Fibroblast of lung (primary cell): Measurements from ENCODE around the gene TTLL11. TPM values are rescaled to one million over a fixed set of nuclear protein-coding genes. Genes with fewer than 3 reads are reported as not detected.

Source experiments
- DNase-seq, 2 donors: peaks; one replicate each; pipeline versions ENCODE4 v3.0.0 to v3.0.0-alpha.2; 2010; ENCODE audit warnings: low read depth in 2 of 2
- H2AFZ ChIP-seq: 2 replicates; pipeline ENCODE4 v1.5.1; 2012; ENCODE audit warnings: low read length, control low read depth, inconsistent platforms
- H3K27ac ChIP-seq: 2 replicates; pipeline ENCODE4 v1.5.1; 2011; ENCODE audit warnings: low read length, control low read depth; ENCODE audit not compliant: insufficient read depth
- H3K27me3 ChIP-seq: 2 replicates; pipeline ENCODE4 v1.5.1; 2011; ENCODE audit warnings: mild to moderate bottlenecking, low read length; ENCODE audit not compliant: control insufficient read depth, insufficient read depth
- H3K36me3 ChIP-seq: 2 replicates; pipeline ENCODE4 v1.5.1; 2011; ENCODE audit warnings: low read length; ENCODE audit not compliant: control insufficient read depth, insufficient read depth
- H3K4me1 ChIP-seq: 2 replicates; pipeline ENCODE4 v1.5.1; 2011; ENCODE audit warnings: low read length; ENCODE audit not compliant: control insufficient read depth, insufficient read depth; ENCODE audit errors: extremely low read depth
- H3K4me2 ChIP-seq: 2 replicates; pipeline ENCODE4 v1.5.1; 2011; ENCODE audit warnings: low read length, control low read depth; ENCODE audit not compliant: insufficient read depth; ENCODE audit errors: extremely low read depth
- H3K4me3 ChIP-seq, 4 experiments: fragments of 200-600 bp in 1 of 4; sonication (generic) in 1 of 4; replicated peaks in 1 of 4; 2 replicates each; pipeline ENCODE4 v1.5.1; 2011 to 2016; ENCODE audit warnings: low read length in 4 of 4, low read depth in 3 of 4, mild to moderate bottlenecking in 3 of 4, control low read depth in 2 of 4, inconsistent platforms in 1 of 4, mixed read lengths in 1 of 4; ENCODE audit not compliant: insufficient read depth in 1 of 4; ENCODE audit errors: control extremely low read depth in 1 of 4
- H3K79me2 ChIP-seq: 2 replicates; pipeline ENCODE4 v1.5.1; 2012; ENCODE audit warnings: mild to moderate bottlenecking, low read length, inconsistent platforms; ENCODE audit not compliant: control insufficient read depth, insufficient read depth
- H3K9ac ChIP-seq: 2 replicates; pipeline ENCODE4 v1.5.1; 2011; ENCODE audit warnings: mild to moderate bottlenecking, low read length, control low read depth; ENCODE audit not compliant: insufficient read depth
- H3K9me3 ChIP-seq: 2 replicates; pipeline ENCODE4 v1.5.1; 2012; ENCODE audit warnings: low read depth, low read length; ENCODE audit not compliant: control insufficient read depth, insufficient read depth
- H4K20me1 ChIP-seq: 2 replicates; pipeline ENCODE4 v1.5.1; 2011; ENCODE audit warnings: low read length; ENCODE audit not compliant: control insufficient read depth, insufficient read depth; ENCODE audit errors: extremely low read depth
- CTCF ChIP-seq, 2 donors: IDR thresholded peaks in 1 of 2; conservative IDR thresholded peaks in 1 of 2; 1 replicate in 1 of 2; 2 replicates in 1 of 2; pipeline ENCODE4 v1.5.1; 2011 to 2012; ENCODE audit warnings: low read length in 2 of 2, control low read depth in 1 of 2, inconsistent platforms in 1 of 2, low read depth in 1 of 2, mild to moderate bottlenecking in 1 of 2
- EZH2 ChIP-seq: IDR thresholded peaks from 2 replicates; pipeline ENCODE4 v1.5.1; 2012; ENCODE audit warnings: low read length, control low read depth, mild to moderate bottlenecking; ENCODE audit errors: missing control alignments
- polyA plus RNA-seq, 2 donors: library from polyadenylated mRNA; depleted of rRNA in 1 of 2; stranded (reverse) in 1 of 2; unstranded in 1 of 2; fragments of >200 nt; gene quantifications; 2 replicates each; pipeline ENCODE4 v1.2.1, GENCODE V29; 2011 to 2012; ENCODE audit warnings: missing spikeins in 1 of 2
- total RNA-seq: library from RNA; depleted of rRNA; stranded (reverse); fragments of >200 nt; gene quantifications from 2 replicates; pipeline ENCODE4 v1.2.1, GENCODE V29; 2014

TTLL11 gene
- total and polyA plus RNA-seq, 2 donors (not counting 1 experiment from before 2014, with no cell fraction given): 3.9 to 4.8 TPM

- no peaks in the 10 kb centered on the region for H3K27me3 ChIP-seq
- no peak for DNase-seq
Observed at GRCh38 chr9:121943463-121943862, 149.6 kb downstream of the TTLL11 start.

GRCh38 chr9:121942866-121943382 lies 150.2 kb downstream of the TTLL11 start:
- H3K4me2 ChIP-seq: no peak overlapping the region
- H2AFZ ChIP-seq: no peak overlapping the region
- H3K9me3 ChIP-seq: no peaks in the 10 kb centered on the region
- no peaks in the 10 kb centered on the region for H3K27me3 ChIP-seq
- no peak overlapping the region for H3K4me3 ChIP-seq
- TF ChIP-seq EZH2 (no peak), CTCF (conservative IDR thresholded peaks at IDR 0.05 in 1 of 2, IDR thresholded peaks at IDR 0.05 in 1 of 2; ENCODE audit: low read depth in 1 of 2, low read length in 2 of 2) (no peak)
- no peak for DNase-seq
- H3K27ac ChIP-seq: no peak overlapping the region
- no peaks in the 10 kb centered on the region for H3K36me3 ChIP-seq
- peaks cover 3% of the 10 kb centered on the region for H3K4me1 ChIP-seq
- no peaks in the 10 kb centered on the region for H4K20me1 ChIP-seq
- no peaks in the 10 kb centered on the region for H3K79me2 ChIP-seq
- no peak overlapping the region for H3K9ac ChIP-seq

More at GRCh38 chr9:121943463-121943862, 149.6 kb downstream of the TTLL11 start:
- no peaks in the 10 kb centered on the region for H3K36me3 ChIP-seq
- H3K4me2 ChIP-seq: no peak overlapping the region
- H3K4me3 ChIP-seq: no peak overlapping the region
- no peak overlapping the region for H3K9ac ChIP-seq
- peaks cover 3% of the 10 kb centered on the region for H3K4me1 ChIP-seq
- no peaks in the 10 kb centered on the region for H3K9me3 ChIP-seq
- no peaks in the 10 kb centered on the region for H3K79me2 ChIP-seq
- H3K27ac ChIP-seq: no peak overlapping the region
- TF ChIP-seq CTCF (conservative IDR thresholded peaks at IDR 0.05 in 1 of 2, IDR thresholded peaks at IDR 0.05 in 1 of 2; ENCODE audit: low read depth in 1 of 2, low read length in 2 of 2) (no peak), EZH2 (no peak)
- H4K20me1 ChIP-seq: no peaks in the 10 kb centered on the region
- no peak overlapping the region for H2AFZ ChIP-seq

DNA sequence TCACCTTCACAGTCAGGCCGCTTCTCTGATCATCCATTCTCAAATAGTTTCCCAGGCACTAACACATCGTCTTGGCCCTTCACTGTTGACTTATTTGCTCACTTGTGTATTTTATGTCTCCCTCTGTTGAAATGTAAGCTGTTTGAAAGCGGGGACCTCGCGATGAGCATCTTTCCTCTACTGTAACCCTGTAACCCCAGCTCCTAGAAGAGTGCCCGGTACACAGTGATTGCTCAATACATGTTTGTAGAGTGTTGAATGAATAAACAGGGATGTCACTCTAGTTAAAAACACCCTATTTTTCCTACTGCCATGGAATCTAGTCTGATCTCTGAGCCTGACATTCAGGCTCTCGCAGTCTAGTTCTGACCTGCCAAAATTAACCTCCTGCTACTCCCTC lies 150.8 kb downstream of the TTLL11 start:
- Histone ChIP-seq H3K27me3 (no peaks in the 10 kb centered on the region), H3K4me2 (no peak overlapping the region), H2AFZ (no peak overlapping the region), H3K4me3 (no peak overlapping the region), H3K79me2 (no peaks in the 10 kb centered on the region), H3K4me1 (peaks cover 3% of the 10 kb centered on the region), H3K36me3 (no peaks in the 10 kb centered on the region), H3K9me3 (no peaks in the 10 kb centered on the region), H3K27ac (no peak overlapping the region), H4K20me1 (no peaks in the 10 kb centered on the region), H3K9ac (no peak overlapping the region)
- no peak for DNase-seq
- TF ChIP-seq EZH2 (no peak), CTCF (conservative IDR thresholded peaks at IDR 0.05 in 1 of 2, IDR thresholded peaks at IDR 0.05 in 1 of 2; ENCODE audit: low read depth in 1 of 2, low read length in 2 of 2) (no peak)
